ENCODE results near the gene SLC39A11. TPM values are rescaled to one million over a fixed set of nuclear protein-coding genes. Genes with fewer than 3 reads are reported as not detected.

The SLC39A11 gene
- polyA plus RNA-seq, 1 donor from 2014 or later = 8.0 TPM

DNA sequence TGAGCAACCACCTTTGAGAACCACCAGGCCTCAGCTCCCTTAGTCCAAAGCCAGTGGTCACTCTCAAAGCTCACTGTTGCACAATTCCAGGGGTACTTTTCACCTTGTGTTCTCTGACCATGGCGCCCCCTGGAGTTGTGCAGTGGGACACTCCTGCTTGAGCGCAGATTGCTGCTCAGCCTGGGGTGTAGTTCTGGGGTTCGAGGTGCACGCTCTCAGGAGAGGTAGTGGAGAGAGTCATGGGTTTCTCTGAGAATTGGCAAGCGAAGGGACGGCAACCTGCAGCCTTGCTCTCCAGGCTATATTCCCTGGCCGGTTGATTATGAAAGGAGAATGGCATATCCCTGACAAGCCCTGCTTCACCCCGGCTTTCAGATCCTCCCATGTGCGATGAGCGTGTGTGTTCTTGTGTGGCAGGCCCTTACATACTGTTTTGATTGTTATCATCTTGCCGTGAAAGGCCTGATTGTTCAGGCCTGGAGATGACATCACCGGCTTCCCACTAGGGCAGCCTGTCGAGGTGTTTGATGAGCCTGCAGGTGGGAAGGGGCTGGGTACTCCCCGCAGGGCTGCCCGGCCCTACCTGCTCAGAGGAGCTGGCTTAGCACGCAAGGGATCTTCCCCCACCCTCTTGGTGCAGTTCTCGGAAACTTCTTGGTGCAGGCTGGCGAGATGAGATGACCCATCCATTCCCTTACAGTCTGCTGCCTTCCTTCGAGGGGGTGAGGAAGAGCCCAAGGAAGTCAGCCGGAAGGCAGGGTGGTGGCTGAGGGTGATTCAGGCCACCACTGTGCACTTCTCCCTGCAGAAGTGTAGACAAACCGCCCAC lies 431.2 kb downstream of the SLC39A11 start:
- Histone ChIP-seq H3K9ac (ENCODE audit: low read length) (no peak overlapping the region), H3K9me3 (ENCODE audit: low read length) (no peaks in the 10 kb centered on the region), H4K20me1 (ENCODE audit: insufficient read depth) (no peaks in the 10 kb centered on the region), H3K27ac (ENCODE audit: low read length) (no peak overlapping the region), H3K36me3 (ENCODE audit: insufficient read depth, low read length) (no peaks in the 10 kb centered on the region), H3F3A (ENCODE audit: insufficient read depth, low read length, poor library complexity, severe bottlenecking) (no peaks in the 10 kb centered on the region), H3K27me3 (ENCODE audit: insufficient read depth, low read depth, low read length) (no peaks in the 10 kb centered on the region), H3K79me2 (replicated peaks; ENCODE audit: insufficient read depth, low read length) (no peaks in the 10 kb centered on the region), H2AFZ (ENCODE audit: low read depth, low read length) (no peak overlapping the region), H3K4me3 (ENCODE audit: low read length) (no peak overlapping the region), H3K4me2 (ENCODE audit: low read length) (no peak overlapping the region), H3K9me2 (ENCODE audit: insufficient read depth, low read length) (no peaks in the 10 kb centered on the region)
- TF ChIP-seq, protein P1, sequence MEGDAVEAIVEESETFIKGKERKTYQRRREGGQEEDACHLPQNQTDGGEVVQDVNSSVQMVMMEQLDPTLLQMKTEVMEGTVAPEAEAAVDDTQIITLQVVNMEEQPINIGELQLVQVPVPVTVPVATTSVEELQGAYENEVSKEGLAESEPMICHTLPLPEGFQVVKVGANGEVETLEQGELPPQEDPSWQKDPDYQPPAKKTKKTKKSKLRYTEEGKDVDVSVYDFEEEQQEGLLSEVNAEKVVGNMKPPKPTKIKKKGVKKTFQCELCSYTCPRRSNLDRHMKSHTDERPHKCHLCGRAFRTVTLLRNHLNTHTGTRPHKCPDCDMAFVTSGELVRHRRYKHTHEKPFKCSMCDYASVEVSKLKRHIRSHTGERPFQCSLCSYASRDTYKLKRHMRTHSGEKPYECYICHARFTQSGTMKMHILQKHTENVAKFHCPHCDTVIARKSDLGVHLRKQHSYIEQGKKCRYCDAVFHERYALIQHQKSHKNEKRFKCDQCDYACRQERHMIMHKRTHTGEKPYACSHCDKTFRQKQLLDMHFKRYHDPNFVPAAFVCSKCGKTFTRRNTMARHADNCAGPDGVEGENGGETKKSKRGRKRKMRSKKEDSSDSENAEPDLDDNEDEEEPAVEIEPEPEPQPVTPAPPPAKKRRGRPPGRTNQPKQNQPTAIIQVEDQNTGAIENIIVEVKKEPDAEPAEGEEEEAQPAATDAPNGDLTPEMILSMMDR (IDR thresholded peaks at IDR 0.05; ENCODE audit: poor library complexity, severe bottlenecking) = peak; percentile 43
- TF ChIP-seq, protein P2, sequence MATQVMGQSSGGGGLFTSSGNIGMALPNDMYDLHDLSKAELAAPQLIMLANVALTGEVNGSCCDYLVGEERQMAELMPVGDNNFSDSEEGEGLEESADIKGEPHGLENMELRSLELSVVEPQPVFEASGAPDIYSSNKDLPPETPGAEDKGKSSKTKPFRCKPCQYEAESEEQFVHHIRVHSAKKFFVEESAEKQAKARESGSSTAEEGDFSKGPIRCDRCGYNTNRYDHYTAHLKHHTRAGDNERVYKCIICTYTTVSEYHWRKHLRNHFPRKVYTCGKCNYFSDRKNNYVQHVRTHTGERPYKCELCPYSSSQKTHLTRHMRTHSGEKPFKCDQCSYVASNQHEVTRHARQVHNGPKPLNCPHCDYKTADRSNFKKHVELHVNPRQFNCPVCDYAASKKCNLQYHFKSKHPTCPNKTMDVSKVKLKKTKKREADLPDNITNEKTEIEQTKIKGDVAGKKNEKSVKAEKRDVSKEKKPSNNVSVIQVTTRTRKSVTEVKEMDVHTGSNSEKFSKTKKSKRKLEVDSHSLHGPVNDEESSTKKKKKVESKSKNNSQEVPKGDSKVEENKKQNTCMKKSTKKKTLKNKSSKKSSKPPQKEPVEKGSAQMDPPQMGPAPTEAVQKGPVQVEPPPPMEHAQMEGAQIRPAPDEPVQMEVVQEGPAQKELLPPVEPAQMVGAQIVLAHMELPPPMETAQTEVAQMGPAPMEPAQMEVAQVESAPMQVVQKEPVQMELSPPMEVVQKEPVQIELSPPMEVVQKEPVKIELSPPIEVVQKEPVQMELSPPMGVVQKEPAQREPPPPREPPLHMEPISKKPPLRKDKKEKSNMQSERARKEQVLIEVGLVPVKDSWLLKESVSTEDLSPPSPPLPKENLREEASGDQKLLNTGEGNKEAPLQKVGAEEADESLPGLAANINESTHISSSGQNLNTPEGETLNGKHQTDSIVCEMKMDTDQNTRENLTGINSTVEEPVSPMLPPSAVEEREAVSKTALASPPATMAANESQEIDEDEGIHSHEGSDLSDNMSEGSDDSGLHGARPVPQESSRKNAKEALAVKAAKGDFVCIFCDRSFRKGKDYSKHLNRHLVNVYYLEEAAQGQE (IDR thresholded peaks at IDR 0.05; ENCODE audit: borderline replicate concordance) = no peak
- TF ChIP-seq EZH2 (IDR thresholded peaks at IDR 0.05; ENCODE audit: borderline replicate concordance, insufficient read depth, low read length, poor library complexity, severe bottlenecking) (no peak), RAD21 (conservative IDR thresholded peaks at IDR 0.05) (no peak), TAF1 (IDR thresholded peaks at IDR 0.05; ENCODE audit: low read depth) (no peak), EP300 (conservative IDR thresholded peaks at IDR 0.05; ENCODE audit: poor library complexity, severe bottlenecking) (no peak)

DNA sequence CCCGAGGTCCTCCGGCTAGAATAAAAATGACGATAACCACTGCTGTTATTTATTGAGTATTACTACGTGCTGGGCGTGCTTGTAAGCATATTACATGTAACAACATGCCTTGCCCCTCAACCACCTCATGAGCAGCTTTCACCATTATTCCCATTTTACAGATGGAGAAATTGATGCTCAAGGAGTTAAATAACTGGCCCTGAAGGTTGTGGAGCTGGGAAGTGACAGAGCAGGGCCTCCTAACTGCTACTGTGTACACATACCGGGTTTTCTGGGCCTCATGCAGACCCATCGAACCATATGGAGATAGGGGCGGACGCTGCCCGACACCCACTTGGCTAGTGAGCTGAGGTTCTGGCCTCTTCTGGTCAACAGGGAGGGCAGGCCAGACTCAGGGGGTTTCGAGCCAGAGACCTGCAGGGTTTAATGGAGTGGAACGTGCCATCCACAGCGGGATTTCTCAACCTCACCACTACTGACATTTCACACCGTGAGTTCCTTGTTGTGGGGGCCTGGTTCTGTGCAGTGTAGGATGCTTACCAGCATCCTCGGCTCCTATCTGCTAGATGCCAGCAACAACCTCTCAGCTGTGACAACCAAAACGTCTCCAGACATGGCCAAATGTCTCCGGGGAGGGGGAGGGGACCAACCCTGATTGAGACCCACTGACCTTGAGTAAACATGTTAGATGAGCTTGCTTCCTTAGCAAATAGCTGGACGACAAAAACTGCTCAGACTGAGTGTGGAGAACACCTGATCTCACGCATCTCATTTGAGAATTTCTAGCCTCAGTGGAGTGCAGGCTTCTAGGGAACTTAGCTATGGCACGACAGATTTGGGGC lies 432.0 kb downstream of the SLC39A11 start:
- Histone ChIP-seq H3K79me2 (replicated peaks; ENCODE audit: insufficient read depth, low read length) (no peaks in the 10 kb centered on the region), H3K27ac (ENCODE audit: low read length) (no peak overlapping the region), H3K9me3 (ENCODE audit: low read length) (no peaks in the 10 kb centered on the region), H3K36me3 (ENCODE audit: insufficient read depth, low read length) (no peaks in the 10 kb centered on the region), H3K9ac (ENCODE audit: low read length) (no peak overlapping the region), H4K20me1 (ENCODE audit: insufficient read depth) (no peaks in the 10 kb centered on the region), H3K4me2 (ENCODE audit: low read length) (no peak overlapping the region), H3K27me3 (ENCODE audit: insufficient read depth, low read depth, low read length) (no peaks in the 10 kb centered on the region), H3K4me3 (ENCODE audit: low read length) (no peak overlapping the region), H2AFZ (ENCODE audit: low read depth, low read length) (no peak overlapping the region), H3K9me2 (ENCODE audit: insufficient read depth, low read length) (no peaks in the 10 kb centered on the region), H3F3A (ENCODE audit: insufficient read depth, low read length, poor library complexity, severe bottlenecking) (no peaks in the 10 kb centered on the region)
- TF ChIP-seq TAF1 (IDR thresholded peaks at IDR 0.05; ENCODE audit: low read depth) = no peak
